SJSA1 (cell line): Measurements from ENCODE around the gene KMO. TPM values are rescaled to one million over a fixed set of nuclear protein-coding genes. Genes with fewer than 3 reads are reported as not detected.
A peak's percentile ranks its signal among the peaks of the same experiment; 100 is the strongest.

Experiments used
- DNase-seq, 2 experiments: peaks; one replicate each; pipeline ENCODE4 v3.0.0-alpha.2; 2015 to 2020; ENCODE audit warnings: low spot score in 2 of 2, low read depth in 1 of 2
- H3K27ac ChIP-seq: fragments of 250-450 bp; sonication (Bioruptor Pico); 2 replicates; pipeline ENCODE4 v1.5.1; 2020; ENCODE audit warnings: mild to moderate bottlenecking, moderate library complexity
- H3K27me3 ChIP-seq: fragments of 250-450 bp; sonication (Bioruptor Pico); replicated peaks from 2 replicates; pipeline ENCODE4 v1.5.1; 2020; ENCODE audit warnings: mild to moderate bottlenecking, moderate library complexity
- H3K36me3 ChIP-seq: fragments of 250-450 bp; sonication (Bioruptor Pico); 2 replicates; pipeline ENCODE4 v1.5.1; 2020; ENCODE audit warnings: mild to moderate bottlenecking
- H3K4me1 ChIP-seq: fragments of 250-450 bp; sonication (Bioruptor Pico); replicated peaks from 2 replicates; pipeline ENCODE4 v1.6.1; 2021; ENCODE audit warnings: mild to moderate bottlenecking
- H3K4me3 ChIP-seq: fragments of 250-450 bp; sonication (Bioruptor Pico); 2 replicates; pipeline ENCODE4 v1.5.1; 2020; ENCODE audit warnings: mild to moderate bottlenecking
- H3K9me3 ChIP-seq: fragments of 250-450 bp; sonication (Bioruptor Pico); replicated peaks from 2 replicates; pipeline ENCODE4 v1.5.1; 2020; ENCODE audit warnings: mild to moderate bottlenecking
- total RNA-seq: library from RNA; depleted of rRNA; stranded (reverse); fragments of >200 nt; shearing (Covaris generic); gene quantifications from 2 replicates; pipeline ENCODE4 v1.2.3, GENCODE V29; 2014

Gene KMO
- total RNA-seq, 1 experiment from 2014 or later: 0.08 TPM

- Histone ChIP-seq H3K36me3 (0 out of 2 replicates have a peak, but pooled peaks cover 4% of the 10 kb centered on the region), H3K4me1 (no peaks in the 10 kb centered on the region), H3K27ac (no peak overlapping the region), H3K4me3 (no peak overlapping the region), H3K27me3 (peaks cover 18% of the 10 kb centered on the region), H3K9me3 (no peaks in the 10 kb centered on the region)
- no peak for DNase-seq
Measured at GRCh38 chr1:241521718-241522117, 10.5 kb upstream of the KMO start.

GRCh38 chr1:241525026-241525425 is 7.2 kb upstream of the KMO start:
- Histone ChIP-seq H3K36me3 (no peaks in the 10 kb centered on the region), H3K4me1 (no peaks in the 10 kb centered on the region), H3K27me3 (peaks cover 18% of the 10 kb centered on the region), H3K27ac (no peak overlapping the region), H3K4me3 (no peak overlapping the region), H3K9me3 (no peaks in the 10 kb centered on the region)
- DNase-seq: no peak

- no peak for DNase-seq
- Histone ChIP-seq H3K4me1 (no peaks in the 10 kb centered on the region), H3K4me3 (no peak overlapping the region), H3K27ac (no peak overlapping the region), H3K9me3 (no peaks in the 10 kb centered on the region), H3K36me3 (no peaks in the 10 kb centered on the region), H3K27me3 (peaks cover 18% of the 10 kb centered on the region)
Measured at GRCh38 chr1:241527146-241527545, 5.0 kb upstream of the KMO start.

- no peaks in the 10 kb centered on the region for H3K36me3 ChIP-seq
- peak in 1 of 2 experiments; percentile 72 for DNase-seq
- no peaks in the 10 kb centered on the region for H3K4me1 ChIP-seq
- H3K4me3 ChIP-seq: peak overlapping the region; percentile 38
- no peak overlapping the region for H3K27ac ChIP-seq
- H3K27me3 ChIP-seq: peaks cover 9% of the 10 kb centered on the region
- H3K9me3 ChIP-seq: no peaks in the 10 kb centered on the region
Measured at GRCh38 chr1:241531195-241532161, 700 bp upstream of the KMO start.

DNA sequence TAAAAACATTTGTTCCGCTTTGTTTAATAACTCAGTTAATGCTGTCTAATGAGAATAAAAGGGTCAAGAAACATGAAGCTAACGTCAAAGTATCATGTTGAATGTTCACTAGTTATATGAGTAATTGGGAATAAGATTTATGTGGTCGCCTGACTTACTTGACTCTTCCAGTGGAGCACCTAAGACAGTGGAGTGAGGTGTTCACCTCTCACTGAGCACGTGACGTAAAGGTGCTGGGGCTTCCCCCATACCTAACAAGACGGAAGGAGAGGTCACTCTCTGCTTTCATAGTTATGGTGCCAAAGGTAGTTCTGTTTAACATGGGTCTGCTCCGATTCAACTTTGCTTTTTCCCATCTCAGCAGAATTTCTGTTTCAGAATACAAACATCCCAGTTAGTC is 686 bp downstream of the KMO start:
- DNase-seq: no peak
- H3K36me3 ChIP-seq: no peaks in the 10 kb centered on the region
- peaks cover 9% of the 10 kb centered on the region for H3K27me3 ChIP-seq
- no peaks in the 10 kb centered on the region for H3K4me1 ChIP-seq
- no peak overlapping the region for H3K27ac ChIP-seq
- no peaks in the 10 kb centered on the region for H3K9me3 ChIP-seq
- H3K4me3 ChIP-seq: no peak overlapping the region

- no peaks in the 10 kb centered on the region for H3K36me3 ChIP-seq
- H3K4me1 ChIP-seq: no peaks in the 10 kb centered on the region
- H3K27ac ChIP-seq: no peak overlapping the region
- peaks cover 9% of the 10 kb centered on the region for H3K27me3 ChIP-seq
- no peaks in the 10 kb centered on the region for H3K9me3 ChIP-seq
- H3K4me3 ChIP-seq: no peak overlapping the region
- DNase-seq: no peak
Measured at GRCh38 chr1:241533326-241534115, 1.3 kb downstream of the KMO start.

GRCh38 chr1:241536304-241536703 is 4.1 kb downstream of the KMO start:
- H3K4me3 ChIP-seq: no peak overlapping the region
- no peak overlapping the region for H3K27ac ChIP-seq
- H3K27me3 ChIP-seq: peaks cover 9% of the 10 kb centered on the region; the same call in 1 of the 2 replicates
- no peaks in the 10 kb centered on the region for H3K9me3 ChIP-seq
- no peak for DNase-seq
- H3K4me1 ChIP-seq: no peaks in the 10 kb centered on the region
- no peaks in the 10 kb centered on the region for H3K36me3 ChIP-seq

DNA sequence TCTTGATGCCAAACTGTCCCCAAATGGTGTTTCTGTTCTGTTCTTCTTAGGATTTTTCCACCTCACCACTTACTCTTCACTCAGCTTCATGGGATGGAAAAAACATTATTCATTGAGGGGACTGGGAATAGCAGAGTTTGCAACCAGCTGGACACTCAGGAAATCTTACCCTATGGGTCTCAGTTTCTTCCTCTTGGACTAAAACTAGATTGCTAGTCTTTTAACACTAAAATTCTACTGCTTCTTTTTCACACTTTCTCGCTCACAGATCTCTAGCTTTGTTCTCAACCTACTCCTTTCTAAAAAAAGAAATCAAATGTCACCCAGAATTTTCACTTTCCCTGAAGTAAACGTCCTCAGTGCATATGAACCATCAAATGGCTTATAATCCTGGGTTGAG is 4.8 kb downstream of the KMO start:
- H3K4me3 ChIP-seq: no peak overlapping the region
- peaks cover 9% of the 10 kb centered on the region; the same call in 1 of the 2 replicates for H3K27me3 ChIP-seq
- no peaks in the 10 kb centered on the region for H3K4me1 ChIP-seq
- no peaks in the 10 kb centered on the region for H3K36me3 ChIP-seq
- H3K27ac ChIP-seq: no peak overlapping the region
- no peaks in the 10 kb centered on the region for H3K9me3 ChIP-seq
- no peak for DNase-seq

GRCh38 chr1:241542199-241542907 is 10.2 kb downstream of the KMO start:
- DNase-seq: no peak
- Histone ChIP-seq H3K9me3 (no peaks in the 10 kb centered on the region), H3K4me1 (no peaks in the 10 kb centered on the region), H3K27me3 (no peaks in the 10 kb centered on the region), H3K36me3 (no peaks in the 10 kb centered on the region), H3K27ac (no peak overlapping the region), H3K4me3 (no peak overlapping the region)

DNA sequence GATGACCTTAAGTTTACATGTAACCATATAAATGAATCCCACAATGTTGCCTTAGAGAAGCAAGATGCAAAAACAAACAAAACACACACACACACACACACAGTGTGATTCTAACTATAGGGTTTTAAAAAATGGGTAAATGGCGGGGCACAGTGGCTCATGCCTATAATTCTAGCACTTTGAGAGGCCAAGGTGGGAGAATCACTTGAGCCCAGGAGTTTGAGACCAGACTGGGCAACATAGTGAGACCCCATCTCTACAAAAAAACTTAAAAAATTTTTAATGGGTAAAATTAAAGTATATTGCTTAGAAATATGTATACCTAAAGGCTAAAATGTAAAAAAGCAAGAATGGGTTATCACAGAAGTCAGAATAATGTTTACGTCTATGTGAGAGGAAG is 15.8 kb downstream of the KMO start:
- no peak overlapping the region for H3K27ac ChIP-seq
- H3K27me3 ChIP-seq: no peaks in the 10 kb centered on the region
- DNase-seq: no peak
- H3K4me3 ChIP-seq: no peak overlapping the region
- H3K4me1 ChIP-seq: no peaks in the 10 kb centered on the region
- H3K9me3 ChIP-seq: no peaks in the 10 kb centered on the region
- H3K36me3 ChIP-seq: no peaks in the 10 kb centered on the region

GRCh38 chr1:241550318-241550717 is 18.1 kb downstream of the KMO start:
- Histone ChIP-seq H3K9me3 (no peaks in the 10 kb centered on the region), H3K27ac (no peak overlapping the region), H3K27me3 (no peaks in the 10 kb centered on the region), H3K4me1 (no peaks in the 10 kb centered on the region), H3K36me3 (no peaks in the 10 kb centered on the region), H3K4me3 (no peak overlapping the region)
- DNase-seq: no peak

- Histone ChIP-seq H3K4me1 (no peaks in the 10 kb centered on the region), H3K36me3 (no peaks in the 10 kb centered on the region), H3K9me3 (no peaks in the 10 kb centered on the region), H3K27ac (no peak overlapping the region), H3K27me3 (no peaks in the 10 kb centered on the region), H3K4me3 (no peak overlapping the region)
- no peak for DNase-seq
Measured at GRCh38 chr1:241551759-241552638, 19.8 kb downstream of the KMO start.
